ENCODE results near the gene OGG1.

Gene OGG1

DNA sequence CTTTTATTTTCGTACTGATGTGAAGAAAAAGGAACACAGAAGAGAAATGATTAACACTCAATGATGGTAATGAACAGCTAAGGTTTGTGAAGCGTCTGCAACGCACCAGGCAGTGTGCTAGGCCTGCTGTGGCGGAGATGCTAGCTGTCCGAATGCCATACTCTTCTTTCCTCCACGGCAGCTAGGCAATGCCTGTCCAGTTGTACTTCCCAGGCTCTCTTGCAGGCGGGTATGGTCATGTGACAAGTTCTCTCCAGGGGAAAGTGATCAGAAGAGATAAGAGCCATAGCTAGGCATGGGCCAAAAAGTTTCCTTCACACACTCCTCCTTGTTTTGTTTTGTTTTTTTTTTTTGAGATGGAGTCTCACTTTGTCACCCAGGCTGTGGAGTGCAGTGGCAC, 35.9 kb downstream of the OGG1 start:
- DNase-seq (ENCODE audit: low read depth, low spot score): no peak

DNA sequence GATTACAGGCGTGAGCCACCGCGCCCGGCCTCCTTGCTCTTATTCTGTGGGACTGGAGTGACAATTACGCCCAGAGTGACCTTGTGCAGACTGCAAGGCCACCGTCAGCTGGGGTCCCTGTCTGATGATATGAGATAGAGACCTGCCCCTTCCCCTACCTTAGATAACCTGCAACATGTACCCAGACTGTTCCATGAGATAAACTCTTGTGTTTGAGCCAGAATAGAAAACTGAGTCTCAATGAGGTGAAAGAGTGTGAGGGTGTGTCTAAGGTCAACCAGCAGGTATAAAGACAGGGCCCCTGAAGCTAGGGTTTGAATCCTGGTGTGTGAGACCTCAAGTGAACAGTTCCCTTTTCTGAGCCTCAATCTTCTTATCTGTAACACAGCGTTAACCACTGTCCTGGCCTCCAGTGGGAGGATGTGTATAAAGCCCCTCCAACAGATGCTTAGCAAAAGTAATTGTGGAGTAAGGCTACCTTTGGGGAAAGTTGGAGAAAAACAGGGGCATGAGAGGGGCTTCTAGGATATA, 36.5 kb downstream of the OGG1 start:
- no peak for DNase-seq (ENCODE audit: low read depth, low spot score)

DNA sequence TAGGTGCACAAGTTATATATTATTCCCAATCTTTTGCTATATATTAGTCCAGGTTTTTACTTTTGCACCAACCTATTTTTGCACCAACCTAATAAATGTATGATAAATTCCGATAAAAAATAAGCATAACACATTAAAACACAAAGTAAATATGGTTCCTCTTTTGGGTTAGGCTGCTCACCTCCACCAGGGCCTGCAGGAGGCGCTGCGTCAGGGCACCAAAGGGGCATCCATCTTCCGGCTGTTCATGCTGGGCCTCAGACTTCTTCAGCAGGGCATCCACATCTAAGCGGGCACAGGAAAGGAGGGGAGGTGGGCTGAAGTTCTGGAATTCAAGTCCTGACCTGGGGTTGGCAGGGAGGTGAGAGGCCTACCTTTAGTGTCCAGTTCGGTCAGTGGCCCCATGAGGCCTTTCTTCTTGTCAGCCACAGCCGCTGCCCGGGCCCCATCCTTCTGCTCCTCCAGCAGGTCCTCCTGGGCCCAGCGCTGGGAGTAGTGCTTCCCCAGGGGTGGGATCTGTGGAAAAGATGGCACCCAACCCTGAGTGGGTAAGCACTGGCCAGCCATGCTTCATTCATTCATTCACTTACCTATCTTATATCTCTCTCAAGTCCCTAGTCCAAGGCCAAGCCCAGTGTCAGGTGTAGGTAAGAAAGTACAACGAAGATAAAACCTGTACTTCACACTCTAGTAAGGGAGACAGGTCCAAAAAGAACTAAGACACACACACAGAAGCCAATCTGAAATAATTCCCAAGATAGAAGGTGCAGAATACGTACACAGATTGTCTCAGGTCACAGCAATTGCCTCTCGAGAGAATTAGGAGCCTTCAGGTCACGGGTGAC, 37.3 kb downstream of the OGG1 start:
- DNase-seq (ENCODE audit: low read depth, low spot score): no peak

DNA sequence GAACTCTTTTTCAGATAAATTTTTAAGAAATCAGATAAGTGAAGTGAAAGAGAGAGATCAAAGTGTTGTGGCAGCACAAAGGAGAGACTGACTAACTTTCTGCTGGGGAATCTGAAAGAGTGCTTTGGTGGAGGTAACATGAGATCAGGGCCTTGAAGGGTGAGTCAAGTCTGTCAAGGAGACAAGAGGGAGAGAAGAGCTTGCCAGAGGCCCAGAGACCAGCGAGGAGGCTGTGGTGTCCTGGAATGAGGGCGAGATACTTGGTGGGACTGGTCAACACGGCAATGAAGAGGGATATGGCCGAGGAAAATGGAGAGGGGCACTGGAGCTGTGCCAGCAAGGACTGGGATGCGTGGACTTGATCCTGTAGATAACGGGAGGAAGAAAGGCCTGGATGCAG, 38.0 kb downstream of the OGG1 start:
- peak; percentile 25 for DNase-seq (ENCODE audit: low read depth, low spot score)

DNA sequence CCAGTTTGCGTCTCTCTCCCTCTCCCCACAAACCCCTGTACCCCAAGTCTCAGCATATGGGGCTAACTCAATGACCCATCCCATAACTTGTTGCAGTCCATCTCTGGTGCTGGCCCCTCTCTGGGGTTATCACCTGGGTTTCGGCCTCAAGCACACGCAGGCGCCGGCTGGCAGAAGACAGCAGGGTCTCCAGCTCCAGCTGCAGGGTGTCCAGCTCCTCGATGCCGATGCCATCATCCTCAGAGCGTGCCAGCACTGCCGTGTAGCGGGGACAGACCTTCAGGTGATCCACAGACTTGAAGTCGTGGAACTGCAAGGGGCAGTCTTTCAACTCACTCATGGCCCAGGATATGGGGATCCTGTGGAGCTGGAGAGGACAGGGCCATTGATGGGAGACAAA, 41.4 kb downstream of the OGG1 start:
- no peak for DNase-seq (ENCODE audit: low read depth, low spot score)

DNA sequence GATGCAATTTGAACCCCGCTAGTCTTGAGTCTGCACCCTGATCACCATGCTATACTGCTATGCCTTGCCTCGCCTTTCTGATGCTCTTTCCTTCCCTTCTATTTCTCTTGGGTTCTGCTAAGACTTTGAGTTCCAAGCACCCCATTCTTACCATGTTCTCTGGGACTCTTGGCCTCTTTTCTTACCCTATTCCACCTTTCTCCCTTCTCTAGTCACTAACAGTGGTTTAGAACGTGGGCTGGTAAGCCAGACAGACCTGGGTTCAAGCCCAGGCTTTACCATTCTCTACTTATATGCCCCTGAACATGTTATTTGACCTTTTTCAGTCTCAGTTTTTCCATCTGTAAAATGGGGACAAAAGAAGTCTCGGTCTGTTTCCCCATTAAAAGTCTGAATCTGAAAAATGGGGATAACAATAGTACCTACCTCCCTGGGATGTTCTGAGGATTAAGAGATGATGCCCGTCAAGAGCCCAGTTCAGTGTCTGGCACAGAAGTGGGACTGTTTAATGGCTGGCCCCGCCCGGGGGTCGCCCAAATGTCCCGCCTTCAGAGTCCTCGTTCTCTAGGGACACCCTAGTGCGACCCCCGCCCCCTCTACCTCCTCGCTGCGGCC, 42.1 kb downstream of the OGG1 start:
- DNase-seq (ENCODE audit: low read depth, low spot score): no peak

DNA sequence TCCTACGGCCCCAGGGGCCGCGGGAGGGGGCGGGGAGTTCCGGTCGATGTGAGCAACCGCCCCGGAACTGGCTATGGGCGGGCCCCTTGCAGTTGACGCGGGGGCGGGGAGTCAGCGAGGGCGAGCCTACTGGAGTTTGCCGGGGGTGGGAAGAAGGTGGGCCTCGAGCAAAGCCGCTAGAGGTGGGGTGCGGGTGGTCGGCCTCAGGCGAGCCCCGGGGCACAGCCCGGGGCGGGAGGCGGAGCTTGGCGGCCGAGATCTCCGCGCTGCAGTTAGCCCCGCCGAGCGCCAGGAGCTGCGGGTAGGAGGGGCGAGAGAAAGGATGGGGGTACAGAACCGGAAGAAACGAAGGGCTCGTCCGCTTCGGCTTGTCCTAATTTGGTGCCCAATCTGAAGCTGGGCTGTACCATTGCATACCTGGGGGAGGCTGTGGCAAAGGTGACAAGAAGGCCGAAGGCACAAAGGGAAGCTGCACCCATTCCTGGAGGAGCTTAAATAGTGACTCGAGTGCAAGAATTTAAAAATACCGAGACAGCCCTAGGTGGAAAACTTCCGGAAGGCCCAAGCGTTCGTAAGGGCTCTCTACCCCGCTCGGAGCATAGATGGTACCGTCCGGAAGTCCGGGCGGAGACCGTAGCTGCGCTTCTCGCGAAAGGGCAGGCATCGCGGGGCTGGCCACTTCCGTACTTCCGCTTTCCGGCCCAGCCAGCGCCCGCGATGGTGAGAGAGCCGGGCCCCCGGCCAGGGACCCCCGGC, 42.8 kb downstream of the OGG1 start, which contains the start of the genes ARPC4 and TADA3:
Gene ARPC4, plus strand, starts transcription at position 678 of the 756 bp plus-strand sequence. Its CDS starts 40 bp downstream, at position 718.
Gene TADA3, minus strand, starts transcription at position 69 of the 756 bp plus-strand sequence. CDS start 1,007 bp downstream, outside the sequence.
- DNase-seq (ENCODE audit: low read depth, low spot score): peak; percentile 97

DNA sequence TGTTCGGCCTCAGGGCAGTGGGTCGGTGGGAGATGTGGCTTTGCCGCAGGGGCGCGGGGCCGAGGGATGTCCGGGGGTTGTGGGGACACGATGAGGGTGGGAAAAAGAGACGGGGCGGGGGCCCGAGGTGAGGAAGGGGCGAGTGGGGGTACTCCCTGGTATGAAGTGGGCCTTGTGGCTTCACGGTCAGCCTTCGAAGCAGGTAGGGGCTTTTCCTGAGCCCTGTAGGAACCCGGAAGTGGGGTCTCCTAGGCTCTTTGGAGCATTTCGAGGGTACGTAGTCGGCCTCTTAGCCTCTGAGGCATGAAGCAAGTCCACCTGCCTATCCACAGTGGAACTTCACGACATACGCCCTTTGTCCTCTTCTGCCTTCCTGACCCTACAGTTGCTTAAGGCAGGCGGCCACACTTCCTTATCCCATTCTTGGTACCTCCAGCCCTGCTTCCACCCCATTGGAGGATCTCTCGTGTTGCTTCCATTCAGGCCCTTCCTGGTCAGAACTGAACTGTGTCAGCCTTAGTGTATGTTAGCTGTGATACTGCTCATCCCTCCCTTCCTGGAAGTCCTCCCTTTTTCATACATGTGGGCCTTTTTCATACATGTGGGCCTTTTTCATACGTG, 43.5 kb downstream of the OGG1 start:
- DNase-seq (ENCODE audit: low read depth, low spot score): peak; percentile 58

DNA sequence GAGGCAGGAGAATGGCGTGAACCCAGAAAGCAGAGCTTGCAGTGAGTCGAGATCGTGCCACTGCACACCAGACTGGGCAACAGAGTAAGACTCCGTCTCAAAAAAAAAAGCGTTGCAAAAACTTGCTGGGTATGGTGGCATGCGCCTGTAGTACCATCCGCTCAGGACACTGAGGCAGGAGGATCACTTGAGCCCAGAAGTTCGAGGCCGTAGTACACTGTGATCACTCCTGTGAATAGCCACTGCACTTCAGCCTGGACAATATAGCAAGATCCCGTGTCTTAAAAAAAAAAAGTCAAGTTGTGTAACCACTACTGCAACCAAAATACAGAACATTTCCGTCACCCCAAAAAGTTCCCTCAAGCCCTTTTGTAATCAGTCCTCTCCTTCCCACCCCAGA, 44.6 kb downstream of the OGG1 start:
- no peak for DNase-seq (ENCODE audit: low read depth, low spot score)

DNA sequence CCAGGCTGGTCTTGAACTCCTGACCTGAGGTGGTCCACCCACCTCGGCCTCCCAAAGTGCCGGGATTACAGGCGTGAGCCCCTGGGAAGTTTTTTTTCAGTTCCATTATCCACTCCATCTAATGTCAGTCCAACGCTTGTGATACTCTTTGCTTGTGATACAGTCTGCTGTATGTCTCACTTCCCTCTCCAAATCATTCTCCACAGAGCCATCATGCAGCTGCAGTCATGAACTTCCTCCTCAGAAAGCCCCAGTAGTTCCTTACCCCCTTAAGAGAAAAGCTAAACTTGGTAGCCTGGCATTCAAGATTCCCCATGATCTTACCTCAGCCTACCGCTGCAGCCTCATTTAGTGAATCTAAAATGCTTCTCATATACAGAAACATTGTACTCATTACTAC, 45.5 kb downstream of the OGG1 start:
- DNase-seq (ENCODE audit: low read depth, low spot score): no peak

DNA sequence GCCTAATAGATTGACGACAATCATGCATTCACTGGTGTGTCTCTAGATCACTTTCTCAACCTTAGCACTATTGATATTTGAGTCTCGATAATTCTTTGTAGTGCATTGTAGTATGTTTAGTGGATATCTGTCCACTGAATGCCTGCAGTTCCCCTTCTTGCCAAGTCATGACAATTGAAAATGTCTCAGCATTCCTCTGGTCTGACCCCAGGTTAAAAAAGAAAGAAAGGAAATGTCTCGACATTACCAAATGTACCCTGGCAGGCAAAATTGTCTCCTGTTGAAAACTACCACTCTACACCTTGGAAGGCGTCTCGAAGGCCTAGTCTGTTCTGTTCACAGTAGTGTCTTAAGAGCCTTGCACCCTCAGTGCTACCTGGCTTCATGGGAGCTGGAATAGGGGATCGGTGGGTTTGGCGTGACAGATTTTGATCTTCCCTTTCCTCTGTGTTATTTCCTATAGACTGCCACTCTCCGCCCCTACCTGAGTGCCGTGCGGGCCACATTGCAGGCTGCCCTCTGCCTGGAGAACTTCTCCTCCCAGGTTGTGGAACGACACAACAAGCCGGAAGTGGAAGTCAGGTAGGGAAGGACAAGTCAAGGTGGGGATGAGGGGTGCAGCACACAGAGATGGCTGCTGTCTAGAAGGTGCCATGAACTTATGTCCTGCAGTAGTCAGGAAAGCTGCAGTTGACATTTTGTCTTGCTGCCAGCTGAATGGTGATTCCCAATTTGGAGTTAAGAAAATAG, 47.6 kb downstream of the OGG1 start:
- no peak for DNase-seq (ENCODE audit: low read depth, low spot score)

DNA sequence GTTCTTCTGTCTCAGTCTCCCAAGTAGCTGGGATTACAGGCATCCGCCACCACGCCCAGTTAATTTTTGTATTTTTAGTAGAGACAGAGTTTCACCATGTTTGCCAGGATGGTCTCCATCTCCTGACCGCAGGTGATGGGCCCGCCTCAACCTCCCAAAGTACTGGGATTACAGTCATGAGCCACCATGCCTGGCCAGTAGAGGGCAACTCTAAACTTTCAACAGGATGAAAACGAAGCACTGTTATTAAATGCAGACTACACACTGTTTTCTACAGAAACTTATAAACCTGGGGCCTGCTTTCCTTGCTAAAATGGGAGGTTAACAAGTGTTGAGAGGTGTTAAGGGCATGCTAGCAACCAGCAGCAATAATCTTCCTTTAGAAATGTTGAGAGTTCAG, 50.8 kb downstream of the OGG1 start:
- DNase-seq (ENCODE audit: low read depth, low spot score): no peak

DNA sequence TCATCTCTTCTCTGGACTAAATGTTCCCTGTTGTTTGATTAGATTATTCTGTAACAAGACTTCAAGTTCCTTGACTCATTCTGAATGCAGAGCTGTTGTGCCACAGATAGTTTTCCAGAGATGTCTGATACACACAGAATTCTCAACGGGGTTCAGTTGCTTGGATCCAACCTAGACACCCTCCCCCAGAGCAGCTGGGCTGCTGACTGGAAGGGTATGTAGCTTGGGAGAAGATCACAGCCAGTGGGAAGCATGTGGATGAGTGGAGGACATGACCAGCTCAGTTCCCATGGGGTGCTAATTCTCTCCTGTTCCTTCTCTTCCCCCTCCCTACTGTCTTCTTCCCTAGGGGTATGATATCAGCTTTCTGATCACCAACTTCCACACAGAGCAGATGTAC, 53.7 kb downstream of the OGG1 start:
- no peak for DNase-seq (ENCODE audit: low read depth, low spot score)

DNA sequence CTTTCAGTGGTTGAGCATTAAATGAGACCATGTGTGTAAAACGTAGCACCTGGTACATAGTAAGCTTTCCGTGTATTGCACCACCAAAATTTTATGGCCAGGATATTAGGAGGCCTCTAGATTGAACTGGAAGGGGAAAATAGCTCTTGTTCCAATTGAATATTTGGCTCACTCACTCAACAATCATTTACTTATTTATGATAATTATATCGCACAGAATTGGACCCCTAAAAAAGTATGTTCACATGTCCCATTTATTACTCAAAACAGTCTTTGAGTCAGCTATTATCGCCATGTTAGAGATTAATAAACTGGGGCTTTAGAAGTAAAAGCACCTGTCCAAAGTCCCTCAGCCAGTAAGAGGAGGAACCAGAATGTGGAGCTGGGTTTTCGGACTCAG, 55.2 kb downstream of the OGG1 start:
- DNase-seq (ENCODE audit: low read depth, low spot score): no peak

DNA sequence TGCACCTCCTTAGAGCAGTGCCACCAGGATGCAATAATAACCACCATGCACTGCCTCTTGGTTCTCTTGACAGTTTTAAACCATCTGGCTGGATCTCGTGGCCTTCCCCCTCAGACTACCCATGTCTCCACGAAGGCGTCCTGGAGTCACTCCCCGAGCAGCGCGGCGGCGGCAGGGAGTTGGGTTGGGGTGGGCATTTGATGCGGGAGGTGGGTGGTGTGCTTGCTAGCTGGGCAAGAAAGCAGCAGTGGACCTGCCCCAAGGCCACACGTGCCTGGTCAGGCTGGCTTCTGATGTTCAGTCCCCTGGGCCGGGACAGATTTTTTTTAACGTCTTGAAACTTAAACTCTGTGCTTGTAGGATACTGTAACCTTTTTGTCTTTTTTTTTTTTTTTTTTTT, 56.4 kb downstream of the OGG1 start:
- DNase-seq (ENCODE audit: low read depth, low spot score): no peak
